AG10803 (cell line): ENCODE data around the gene TFPI.

Experiments
- DNase-seq: peaks from one replicate; pipeline ENCODE4 v3.0.0; 2010; ENCODE audit warnings: low read depth
- H3K4me3 ChIP-seq: 2 replicates; pipeline ENCODE4 v1.5.1; 2011; ENCODE audit warnings: mild to moderate bottlenecking, low read length, control low read depth
- CTCF ChIP-seq: conservative IDR thresholded peaks from 2 replicates; pipeline ENCODE4 v1.5.1; 2011; ENCODE audit warnings: mild to moderate bottlenecking, low read length, control low read depth, inconsistent platforms

TFPI gene

DNA sequence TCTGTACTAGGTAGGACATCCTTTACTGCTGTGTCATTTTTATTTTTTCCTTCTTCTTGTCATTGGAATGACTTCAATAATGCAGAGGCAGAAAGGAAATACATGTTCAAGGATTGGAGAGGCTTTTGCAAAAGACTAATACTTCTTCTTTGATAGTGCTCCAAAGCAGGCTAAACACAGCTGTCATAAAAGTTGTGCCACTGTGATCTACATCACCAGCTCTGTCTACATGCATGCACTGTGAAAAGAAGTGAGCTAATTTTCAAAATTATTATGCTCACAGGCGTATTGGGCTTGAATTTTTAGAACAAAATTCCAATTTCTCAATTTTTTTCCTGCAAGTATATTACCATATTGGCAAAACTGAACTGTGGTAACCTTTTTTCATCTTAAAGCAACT lies 68.7 kb downstream of the TFPI start:
- no peak for DNase-seq
- TF ChIP-seq CTCF = no peak
- H3K4me3 ChIP-seq = no peak overlapping the region

DNA sequence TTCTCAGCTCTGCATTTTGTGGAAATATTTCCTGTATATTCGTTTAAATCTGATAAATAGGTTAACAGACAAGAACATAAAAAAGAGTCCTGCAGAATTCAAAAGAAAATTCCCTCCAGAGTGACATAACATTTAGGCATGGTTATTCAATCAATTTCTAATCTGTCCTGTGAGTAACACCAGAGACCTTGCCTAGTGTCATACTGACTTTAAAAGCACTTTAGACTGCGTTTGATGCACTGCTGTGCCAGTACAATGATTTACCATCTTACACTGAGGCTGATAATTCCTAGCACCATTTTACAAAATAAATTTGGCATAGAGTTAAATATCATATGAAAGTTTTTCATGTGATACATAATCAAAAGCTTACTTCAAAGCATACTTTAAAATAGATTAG lies 70.7 kb downstream of the TFPI start:
- H3K4me3 ChIP-seq = no peak overlapping the region
- no peak for DNase-seq
- TF ChIP-seq CTCF = no peak

DNA sequence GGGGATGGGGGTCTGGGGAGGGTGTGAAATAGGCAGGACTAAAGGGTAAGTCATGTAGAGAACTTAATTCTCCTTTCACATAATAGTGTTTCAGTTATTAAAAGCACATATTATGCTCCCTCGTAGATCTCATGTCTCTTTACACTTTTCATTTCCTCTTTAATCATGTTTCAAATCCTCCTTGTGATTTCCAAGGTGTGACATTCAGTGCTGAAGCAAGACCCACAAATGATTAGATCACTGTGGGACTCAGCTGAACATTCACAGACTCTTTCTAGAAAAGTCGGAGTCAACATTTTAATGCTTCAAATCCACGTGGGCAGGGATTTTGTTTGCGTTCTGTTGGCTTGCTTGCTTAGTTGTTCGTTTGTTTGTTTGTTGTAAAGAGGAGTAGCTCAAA lies 71.4 kb downstream of the TFPI start:
- no peak for DNase-seq
- no peak for TF ChIP-seq CTCF
- no peak overlapping the region for H3K4me3 ChIP-seq

- no peak for DNase-seq
- H3K4me3 ChIP-seq = no peak overlapping the region
- TF ChIP-seq CTCF = no peak
Measured at GRCh38 chr2:187481543-187481942, 72.7 kb downstream of the TFPI start.

- no peak for DNase-seq
- no peak overlapping the region for H3K4me3 ChIP-seq
- no peak for TF ChIP-seq CTCF
Measured at GRCh38 chr2:187478719-187479118, 75.5 kb downstream of the TFPI start.

DNA sequence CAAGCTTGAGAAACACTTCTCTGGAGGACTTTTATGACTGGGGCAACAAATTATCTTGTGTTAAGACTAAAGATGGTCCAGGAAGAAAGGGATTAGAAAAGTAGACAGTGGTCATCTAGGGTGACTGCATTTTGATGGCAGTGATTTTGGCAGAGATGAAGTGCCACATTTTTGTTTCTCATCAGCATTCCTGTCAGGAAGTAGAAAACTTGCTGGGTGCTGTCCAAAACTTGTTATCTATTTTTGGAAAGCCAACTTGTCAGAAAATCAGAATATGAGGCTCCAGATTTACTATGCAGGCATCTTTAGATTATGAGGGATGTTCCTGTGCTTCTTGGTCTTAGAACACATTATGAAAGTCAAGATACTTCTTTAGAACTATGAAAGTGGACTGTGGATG lies 77.2 kb downstream of the TFPI start:
- no peak for TF ChIP-seq CTCF
- no peak overlapping the region for H3K4me3 ChIP-seq
- DNase-seq = no peak

GRCh38 chr2:187475499-187476248 lies 78.6 kb downstream of the TFPI start:
- no peak for DNase-seq
- H3K4me3 ChIP-seq = no peak overlapping the region
- no peak for TF ChIP-seq CTCF
